T47D (cell line): ENCODE results near the gene CADM2.
"Not testable (repeated sequence)": the region's sequence is repeated elsewhere in the genome, so short reads cannot be mapped to it uniquely, and the experiment has no call there.

Experiments used
- DNase-seq, 2 experiments: peaks; one replicate each; pipeline versions ENCODE4 v3.0.0 to v3.0.0-alpha.2; 2011 to 2012; ENCODE audit warnings: low read depth in 1 of 2, low spot score in 1 of 2
- JUND ChIP-seq: IDR thresholded peaks from 2 replicates; pipeline ENCODE4 v1.6.1; 2012; ENCODE audit warnings: low read depth
- in situ Hi-C: cut with HindIII; loops from 2 replicates; pipeline ENCODE4 v1.10.0; 2016; ENCODE audit warnings: low sequenced_read_pairs, low pct_unique_long_range_greater_than_20kb

Gene CADM2

GRCh38 chr3:84958495-84959469 is at the start of gene CADM2:
CADM2 (plus strand) TSS chr3:84958989.
- no peak for TF ChIP-seq JUND
- peak; percentile 94 to 97 for DNase-seq
- in situ Hi-C loops: no loop called here

DNA sequence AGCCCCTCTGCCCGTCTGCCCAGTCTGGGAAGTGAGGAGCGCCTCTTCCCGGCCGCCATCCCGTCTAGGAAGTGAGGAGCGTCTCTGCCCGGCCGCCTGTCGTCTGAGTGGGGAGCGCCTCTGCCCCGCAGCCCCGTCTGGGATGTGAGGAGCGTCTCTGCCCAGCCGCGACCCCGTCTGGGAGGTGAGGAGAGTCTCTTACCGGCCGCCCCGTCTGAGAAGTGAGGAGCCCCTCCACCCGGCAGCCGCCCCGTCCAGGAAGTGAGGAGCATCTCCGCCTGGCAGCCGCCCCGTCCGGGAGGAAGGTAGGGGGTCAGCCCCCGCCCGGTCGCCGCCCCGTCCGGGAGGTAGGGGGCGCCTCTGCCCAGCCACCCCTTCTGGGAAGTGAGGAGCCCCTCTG is 40.2 kb upstream of the CADM2 start:
- in situ Hi-C loops, DNase-seq: not testable (repeated sequence)

GRCh38 chr3:84922682-84923081 is 36.1 kb upstream of the CADM2 start:
- in situ Hi-C loops: no loop called here

DNA sequence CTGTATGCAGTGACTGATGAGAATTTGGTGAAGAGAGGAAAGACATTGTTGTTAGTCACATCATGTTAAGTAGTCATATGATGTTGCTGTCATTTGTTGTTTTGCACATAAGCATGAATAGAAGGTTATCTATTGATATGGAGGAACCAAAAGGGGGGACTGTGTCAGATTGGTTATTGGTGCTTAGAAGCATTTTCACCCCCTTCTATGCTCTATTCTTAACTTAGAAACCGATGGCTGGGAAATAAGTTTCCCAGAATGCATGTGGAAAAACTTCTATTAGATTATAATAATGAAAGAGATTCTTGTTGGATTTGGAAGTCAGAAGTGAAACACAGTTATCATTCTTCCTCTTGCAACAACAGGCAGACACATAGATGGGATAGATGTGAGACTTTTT is 33.2 kb upstream of the CADM2 start:
- no peak for DNase-seq
- in situ Hi-C loops: no loop called here
- no peak for TF ChIP-seq JUND

More at GRCh38 chr3:84922682-84923081, 36.1 kb upstream of the CADM2 start:
- no peak for DNase-seq
- TF ChIP-seq JUND: no peak

- in situ Hi-C loops: no loop called here
- peak in 1 of 2 experiments; percentile 24 for DNase-seq
- TF ChIP-seq JUND: no peak
These were observed 15.4 kb upstream of the CADM2 start for GRCh38 chr3:84943379-84943778.

DNA sequence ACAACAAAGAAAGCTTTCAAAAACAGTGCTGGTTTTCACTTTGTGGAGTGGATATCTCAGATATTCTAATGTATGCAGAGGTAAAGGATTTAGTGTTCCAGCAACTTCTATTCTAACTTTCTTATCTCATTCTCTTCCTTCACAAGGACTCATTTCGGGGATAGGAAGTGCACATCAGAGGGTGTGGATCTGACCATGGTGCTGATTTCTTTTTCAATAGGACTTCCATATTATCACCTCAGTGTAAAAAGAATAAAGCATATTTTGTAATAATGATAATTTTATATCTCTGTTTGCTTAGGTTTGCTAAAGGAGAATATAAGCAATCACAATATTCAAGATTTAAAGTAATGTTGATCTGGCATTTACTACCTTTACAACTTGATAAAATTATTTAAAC is 12.5 kb upstream of the CADM2 start:
- in situ Hi-C loops: no loop called here
- DNase-seq: peak in 1 of 2 experiments; percentile 59
- TF ChIP-seq JUND: no peak

DNA sequence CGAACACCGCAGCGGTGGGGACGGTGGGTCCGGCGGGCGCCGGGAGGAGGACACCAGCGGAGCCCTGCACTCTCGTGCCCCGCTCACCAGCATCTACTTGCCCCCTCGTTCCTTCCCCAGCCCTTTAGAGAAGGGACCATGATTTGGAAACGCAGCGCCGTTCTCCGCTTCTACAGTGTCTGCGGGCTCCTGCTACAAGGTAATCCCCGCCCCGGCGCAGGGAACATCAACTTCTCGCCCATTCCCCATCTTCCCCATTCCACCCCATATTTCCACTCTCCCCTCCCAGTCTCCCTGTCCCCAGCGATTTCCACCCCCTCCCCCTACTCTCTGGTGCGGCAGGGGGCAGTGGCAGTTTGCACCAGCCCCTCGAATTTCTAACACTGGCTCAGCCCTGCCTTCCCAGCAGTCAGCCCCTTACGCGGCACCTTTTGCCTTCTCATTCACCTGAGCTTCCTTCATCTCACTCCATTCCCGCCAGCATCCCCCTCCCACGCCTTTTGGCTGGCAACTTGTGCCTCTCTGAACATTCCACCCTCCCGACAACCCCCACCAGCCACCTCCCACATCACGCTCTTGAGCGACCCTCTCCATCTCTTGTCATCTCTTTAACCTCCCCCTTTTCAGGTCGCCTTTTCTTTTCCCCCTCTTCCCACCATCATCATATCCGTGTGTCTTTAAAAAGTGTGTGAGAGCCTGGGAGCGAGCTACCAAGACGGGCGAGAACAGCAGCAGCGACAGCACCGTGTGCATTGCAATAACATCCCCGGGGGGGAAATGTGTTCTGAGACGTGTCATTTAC is 882 bp downstream of the CADM2 start:
- no peak for DNase-seq
- in situ Hi-C loops: no loop called here
- no peak for TF ChIP-seq JUND

GRCh38 chr3:84960581-84960980 is 1.8 kb downstream of the CADM2 start:
- no peak for TF ChIP-seq JUND
- in situ Hi-C loops: no loop called here
- no peak for DNase-seq

- no peak for TF ChIP-seq JUND
- no peak for DNase-seq
- in situ Hi-C loops: no loop called here
These were observed 2.2 kb downstream of the CADM2 start for GRCh38 chr3:84961011-84961410.

DNA sequence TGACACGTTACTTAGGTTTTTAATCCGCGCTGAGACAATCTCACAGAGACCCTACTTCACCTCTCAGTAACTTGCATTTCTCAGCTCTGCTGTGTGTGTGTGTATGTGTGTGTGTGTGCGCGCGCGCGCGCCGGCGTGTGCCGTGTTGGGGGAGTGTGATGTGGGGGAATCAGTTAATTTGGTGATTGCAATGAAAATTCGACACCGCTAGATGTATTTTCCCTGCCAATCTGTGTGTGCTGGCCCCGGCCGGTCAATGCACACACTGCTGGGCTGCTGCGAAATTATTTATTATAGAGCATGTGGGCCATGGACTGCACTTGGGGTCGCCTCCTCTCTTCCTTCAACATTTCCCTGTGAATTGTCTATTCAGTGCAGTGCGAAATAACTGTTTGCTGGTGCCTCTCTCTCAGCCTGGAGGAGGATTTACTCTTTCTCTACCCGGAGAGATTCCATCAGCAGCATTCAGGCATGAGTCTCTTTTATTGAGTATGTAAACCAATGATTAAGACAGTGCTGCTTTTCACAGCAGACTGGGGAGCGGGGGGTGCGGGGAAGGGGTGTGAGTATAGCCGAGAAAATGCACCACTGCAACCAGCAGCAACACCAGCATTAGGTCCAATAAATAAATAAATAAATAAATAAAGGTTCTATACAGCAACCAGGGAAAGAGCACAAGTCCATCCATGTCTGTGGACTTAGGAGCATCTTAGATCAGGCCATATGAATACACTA is 2.9 kb downstream of the CADM2 start:
- DNase-seq: no peak
- no peak for TF ChIP-seq JUND
- in situ Hi-C loops: no loop called here

- DNase-seq: no peak
- no peak for TF ChIP-seq JUND
- in situ Hi-C loops: no loop called here
These were observed 3.6 kb downstream of the CADM2 start for GRCh38 chr3:84962415-84962814.

DNA sequence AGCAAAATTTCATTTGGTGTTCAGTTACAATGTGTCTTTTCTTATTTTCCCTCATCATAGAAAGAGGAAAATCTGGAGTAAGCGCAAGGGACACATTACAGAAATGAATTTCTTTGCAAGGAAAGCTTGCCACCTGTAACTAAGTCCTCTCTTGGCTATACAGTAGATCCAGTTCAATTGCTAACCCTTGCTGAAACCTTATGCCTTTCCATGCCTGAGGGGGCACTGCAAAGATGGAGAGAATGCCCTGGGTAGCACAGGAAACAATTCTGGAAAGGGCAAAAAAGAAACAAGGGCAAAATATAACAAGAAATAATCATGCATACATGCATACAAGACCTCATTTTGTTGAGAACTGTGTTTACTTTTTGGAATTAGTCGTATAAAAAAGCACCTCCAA is 4.3 kb downstream of the CADM2 start:
- DNase-seq: no peak
- TF ChIP-seq JUND: no peak
- in situ Hi-C loops: no loop called here
